GM19455 (cell line): ENCODE results near the gene CIROP.

ENCODE experiments used
- ATAC-seq: cut with Tn5 transposase; IDR thresholded peaks from one replicate; pipeline ENCODE4 v1.9.1; 2021; ENCODE audit not compliant: unreplicated experiment

CIROP gene, protein sequence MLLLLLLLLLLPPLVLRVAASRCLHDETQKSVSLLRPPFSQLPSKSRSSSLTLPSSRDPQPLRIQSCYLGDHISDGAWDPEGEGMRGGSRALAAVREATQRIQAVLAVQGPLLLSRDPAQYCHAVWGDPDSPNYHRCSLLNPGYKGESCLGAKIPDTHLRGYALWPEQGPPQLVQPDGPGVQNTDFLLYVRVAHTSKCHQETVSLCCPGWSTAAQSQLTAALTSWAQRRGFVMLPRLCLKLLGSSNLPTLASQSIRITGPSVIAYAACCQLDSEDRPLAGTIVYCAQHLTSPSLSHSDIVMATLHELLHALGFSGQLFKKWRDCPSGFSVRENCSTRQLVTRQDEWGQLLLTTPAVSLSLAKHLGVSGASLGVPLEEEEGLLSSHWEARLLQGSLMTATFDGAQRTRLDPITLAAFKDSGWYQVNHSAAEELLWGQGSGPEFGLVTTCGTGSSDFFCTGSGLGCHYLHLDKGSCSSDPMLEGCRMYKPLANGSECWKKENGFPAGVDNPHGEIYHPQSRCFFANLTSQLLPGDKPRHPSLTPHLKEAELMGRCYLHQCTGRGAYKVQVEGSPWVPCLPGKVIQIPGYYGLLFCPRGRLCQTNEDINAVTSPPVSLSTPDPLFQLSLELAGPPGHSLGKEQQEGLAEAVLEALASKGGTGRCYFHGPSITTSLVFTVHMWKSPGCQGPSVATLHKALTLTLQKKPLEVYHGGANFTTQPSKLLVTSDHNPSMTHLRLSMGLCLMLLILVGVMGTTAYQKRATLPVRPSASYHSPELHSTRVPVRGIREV

GRCh38 chr14:23104591-23105347, at the start of gene CIROP:
Gene CIROP, minus strand, starts transcription at chr14:23104989. Its CDS starts 69 bp downstream, at chr14:23104920.
- no peak for ATAC-seq

DNA sequence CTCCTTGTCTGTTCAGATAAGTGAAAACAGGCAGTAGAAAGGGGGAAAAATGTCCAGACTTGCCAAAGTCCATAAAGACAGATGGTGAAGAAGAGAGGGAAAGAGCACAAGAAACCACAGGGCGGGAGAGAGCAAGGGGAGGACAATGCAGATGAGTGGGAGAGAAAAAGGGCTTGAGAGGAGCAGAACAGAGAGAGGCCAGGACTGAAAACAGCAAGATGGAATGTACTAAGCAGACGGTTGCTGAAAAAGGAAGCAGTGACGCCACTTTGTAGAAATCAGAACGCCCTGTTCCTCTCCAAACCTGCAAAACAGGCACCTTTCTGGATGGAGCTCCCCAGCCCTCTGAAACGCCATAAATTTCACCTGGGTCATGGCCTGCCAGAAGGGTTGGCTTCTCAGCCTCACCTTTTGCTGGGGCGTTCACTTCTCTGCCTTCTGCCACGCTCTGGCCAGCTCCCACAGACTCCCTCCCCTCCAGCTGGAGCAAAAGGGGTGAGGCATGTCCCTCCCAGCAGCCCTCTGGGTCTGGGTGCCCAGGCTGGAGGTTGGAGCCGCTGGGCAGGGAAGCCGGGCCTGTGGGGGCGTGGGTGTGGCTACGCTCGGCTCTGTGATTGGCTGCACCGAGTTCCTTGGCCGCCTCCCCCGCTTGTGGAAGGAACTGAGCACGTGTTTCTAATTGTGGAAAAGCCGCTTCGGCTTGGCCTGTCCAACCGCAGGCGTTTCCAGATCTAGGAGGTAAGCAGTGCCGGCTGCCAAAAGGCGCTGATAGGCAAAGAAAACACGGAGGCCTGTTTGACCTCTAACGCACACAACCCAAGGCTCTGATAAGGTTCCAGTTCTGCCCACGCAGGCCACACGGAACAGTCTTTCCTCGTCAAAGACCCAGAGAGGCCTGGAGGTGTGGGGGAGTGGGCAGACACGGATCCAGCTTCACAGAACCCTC, 49.3 kb upstream of the CIROP start:
- no peak for ATAC-seq

DNA sequence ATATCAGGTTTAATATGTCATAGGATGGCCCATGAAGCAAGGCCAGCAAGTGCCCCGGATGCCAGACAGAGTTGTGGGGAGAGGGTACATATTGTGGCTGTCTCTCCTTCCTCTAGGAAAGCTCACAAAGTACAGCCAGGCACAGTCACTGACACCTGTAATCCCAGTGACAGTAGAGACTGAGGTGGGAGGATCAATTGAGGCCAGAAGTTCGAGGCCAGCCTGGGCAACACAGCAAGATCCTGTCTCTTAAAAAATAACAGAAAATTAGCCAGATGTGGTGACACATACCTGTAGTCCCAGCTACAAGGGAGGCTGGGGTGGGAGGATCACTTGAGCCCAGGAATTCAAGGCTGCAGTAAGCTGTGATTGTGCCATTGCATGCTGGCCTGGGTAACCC, 46.6 kb upstream of the CIROP start:
- no peak for ATAC-seq

GRCh38 chr14:23149745-23150144, 45.0 kb upstream of the CIROP start:
- ATAC-seq, result no peak

- ATAC-seq, result no peak
These were observed 43.9 kb upstream of the CIROP start for GRCh38 chr14:23148591-23149249.

DNA sequence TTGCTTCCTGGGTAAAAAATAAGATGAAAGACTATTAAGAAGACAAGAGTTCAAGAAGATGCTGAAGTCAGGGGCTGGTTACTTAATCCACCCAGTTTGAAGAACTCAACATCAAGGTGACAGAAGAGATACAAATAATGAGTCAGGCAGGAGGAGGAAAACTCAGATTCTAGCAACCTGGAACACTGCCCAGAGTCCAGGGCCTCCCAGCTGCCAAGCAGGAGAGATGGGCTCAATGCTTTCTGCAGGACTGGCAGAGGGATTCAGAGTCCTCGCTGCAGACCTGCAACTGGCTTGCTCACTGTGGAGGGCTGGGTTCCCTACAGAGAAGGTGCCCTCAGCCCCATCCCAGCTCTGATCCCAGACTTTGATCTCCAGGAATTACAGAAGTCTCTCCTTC, 42.9 kb upstream of the CIROP start:
- no peak for ATAC-seq

GRCh38 chr14:23146980-23147379, 42.2 kb upstream of the CIROP start:
- ATAC-seq, result no peak

GRCh38 chr14:23146351-23146910, 41.6 kb upstream of the CIROP start:
- no peak for ATAC-seq

DNA sequence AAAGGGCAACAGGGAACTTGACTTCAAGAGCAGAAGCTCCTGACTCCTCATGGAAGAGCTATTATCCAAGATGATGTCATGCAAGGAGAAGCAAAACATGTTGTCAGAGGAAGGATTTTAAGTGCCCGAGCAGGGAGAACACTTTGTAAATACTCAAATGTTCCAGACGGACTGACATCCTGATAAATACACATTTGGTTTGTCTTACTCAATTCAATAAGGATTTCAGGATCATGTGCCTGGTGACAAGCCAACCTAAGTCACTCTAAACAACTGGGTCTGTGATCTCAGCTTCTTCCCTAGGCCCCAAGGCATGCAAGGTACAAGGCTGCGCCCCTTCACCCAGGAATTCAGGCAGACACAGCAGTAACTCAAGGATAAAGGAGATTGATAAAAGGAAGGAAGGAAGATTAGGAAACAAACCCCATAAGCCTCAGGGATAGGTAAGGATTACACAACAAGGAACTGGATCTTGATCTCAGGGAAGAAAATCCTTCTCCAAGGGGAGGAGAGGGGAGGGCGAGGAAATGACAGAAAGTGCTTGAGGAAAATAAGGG, 41.1 kb upstream of the CIROP start:
- ATAC-seq, result no peak

GRCh38 chr14:23143911-23144310, 39.1 kb upstream of the CIROP start:
- ATAC-seq, result no peak

GRCh38 chr14:23142826-23143225, 38.0 kb upstream of the CIROP start:
- ATAC-seq, result no peak

GRCh38 chr14:23141706-23142444, 37.1 kb upstream of the CIROP start:
- ATAC-seq, result no peak

GRCh38 chr14:23140371-23140770, 35.6 kb upstream of the CIROP start:
- no peak for ATAC-seq

GRCh38 chr14:23139874-23140273, 35.1 kb upstream of the CIROP start:
- ATAC-seq, result no peak

- ATAC-seq, result no peak
These were observed 33.2 kb upstream of the CIROP start for GRCh38 chr14:23137813-23138535.

DNA sequence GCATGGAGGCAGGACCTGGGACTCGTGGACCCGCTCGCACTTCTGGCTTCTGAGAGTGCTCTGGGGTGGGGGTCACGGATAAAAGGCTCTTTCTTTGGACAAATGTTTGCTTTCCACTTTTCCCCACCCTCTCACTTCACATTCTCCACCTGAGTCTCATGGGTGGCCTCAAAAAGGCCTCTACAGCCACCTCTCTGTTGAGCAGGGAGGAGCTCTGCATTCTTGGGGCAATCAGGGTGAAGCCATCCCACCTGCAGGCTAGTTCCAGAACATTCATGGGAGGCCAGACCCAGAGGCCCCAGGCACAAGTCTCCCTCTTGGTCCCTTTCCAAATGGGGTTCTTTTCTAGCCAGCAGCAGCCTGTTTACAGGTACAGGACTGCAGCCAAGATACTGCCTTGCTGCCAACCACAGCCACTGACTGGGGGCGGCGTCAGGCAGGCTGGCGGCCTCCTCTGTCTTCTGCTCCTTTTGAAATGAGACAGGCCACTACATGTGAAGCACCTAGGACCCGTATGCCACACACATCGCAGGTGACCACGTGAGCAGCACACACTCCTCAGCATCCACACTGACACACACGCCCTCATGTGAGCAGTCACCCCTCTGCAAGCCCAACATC, 32.5 kb upstream of the CIROP start:
- no peak for ATAC-seq

GRCh38 chr14:23136566-23137133, 31.9 kb upstream of the CIROP start:
- no peak for ATAC-seq
